H1 (cell line): ENCODE results near the gene DIO3.

ENCODE experiments used
- BACH1 ChIP-seq: IDR thresholded peaks from 2 replicates; pipeline ENCODE4 v1.6.1; 2012; ENCODE audit warnings: low read length, improper control_type of control experiment
- BCL11A ChIP-seq, 2 experiments: IDR thresholded peaks; one replicate each; pipeline ENCODE4 v1.6.1; 2011; ENCODE audit warnings: low read depth in 2 of 2, low read length in 2 of 2, mild to moderate bottlenecking in 2 of 2
- CBX8 ChIP-seq: fragments of 300-800, 300-1000 bp; sonication (generic); IDR thresholded peaks from 2 replicates; pipeline ENCODE4 v1.7.1; 2016; ENCODE audit warnings: low read depth, low read length, borderline replicate concordance
- CREB1 ChIP-seq: IDR thresholded peaks from 2 replicates; pipeline ENCODE4 v1.6.1; 2012; ENCODE audit warnings: inconsistent platforms
- GABPA ChIP-seq: IDR thresholded peaks from 2 replicates; pipeline ENCODE4 v1.6.1; 2011; ENCODE audit warnings: mild to moderate bottlenecking, low read length, moderate library complexity, borderline replicate concordance; ENCODE audit not compliant: insufficient read depth
- JUND ChIP-seq: IDR thresholded peaks from 2 replicates; pipeline ENCODE4 v1.6.1; 2011; ENCODE audit warnings: mild to moderate bottlenecking, improper control_type of control experiment, low read length
- PHF8 ChIP-seq: fragments of 200-600 bp; sonication (generic); conservative IDR thresholded peaks from 2 replicates; pipeline ENCODE4 v1.7.1; 2012; ENCODE audit warnings: low read depth, mild to moderate bottlenecking, inconsistent platforms, low read length, moderate library complexity
- POLR2A ChIP-seq, 2 experiments: IDR thresholded peaks; 1 replicate in 1 of 2; 2 replicates in 1 of 2; pipeline ENCODE4 v1.6.1; 2011; ENCODE audit warnings: low read depth in 2 of 2, low read length in 2 of 2, mild to moderate bottlenecking in 2 of 2; ENCODE audit errors: control extremely low read depth in 1 of 2
- RAD21 ChIP-seq, 2 experiments: IDR thresholded peaks in 1 of 2; conservative IDR thresholded peaks in 1 of 2; 2 replicates each; pipeline ENCODE4 v1.6.1; 2011; ENCODE audit warnings: low read depth in 2 of 2, low read length in 2 of 2, improper control_type of control experiment in 1 of 2, inconsistent platforms in 1 of 2, mild to moderate bottlenecking in 1 of 2, moderate library complexity in 1 of 2
- SIN3A ChIP-seq, 2 experiments: IDR thresholded peaks in 1 of 2; conservative IDR thresholded peaks in 1 of 2; 2 replicates each; pipeline ENCODE4 v1.6.1; 2011 to 2012; ENCODE audit warnings: low read length in 2 of 2, improper control_type of control experiment in 1 of 2, low read depth in 1 of 2, mild to moderate bottlenecking in 1 of 2
- USF2 ChIP-seq: IDR thresholded peaks from 2 replicates; pipeline ENCODE4 v1.6.1; 2011; ENCODE audit warnings: low read length, improper control_type of control experiment
- YY1 ChIP-seq: IDR thresholded peaks from 2 replicates; pipeline ENCODE4 v1.6.1; 2011; ENCODE audit warnings: low read depth, mild to moderate bottlenecking, low read length
- TF ChIP-seq, protein P1 (sequence below), 3 experiments: IDR thresholded peaks; 1 replicate in 2 of 3; 2 replicates in 1 of 3; pipeline versions ENCODE4 v1.5.1 to v1.6.1; 2011; ENCODE audit warnings: low read length in 3 of 3, mild to moderate bottlenecking in 3 of 3, inconsistent platforms in 2 of 3, low read depth in 1 of 3, moderate library complexity in 1 of 3; ENCODE audit not compliant: insufficient read depth in 1 of 3; ENCODE audit errors: control extremely low read depth in 1 of 3

- TF ChIP-seq POLR2A (IDR thresholded peaks at IDR 0.05; ENCODE audit: control extremely low read depth in 1 of 2, low read depth in 2 of 2, low read length in 2 of 2) (no peak), RAD21 (IDR thresholded peaks at IDR 0.05 in 1 of 2, conservative IDR thresholded peaks at IDR 0.05 in 1 of 2; ENCODE audit: low read depth in 2 of 2, low read length in 2 of 2) (no peak), GABPA (no peak), YY1 (no peak), PHF8 (no peak), JUND (no peak), USF2 (no peak), CBX8 (no peak), CREB1 (no peak), SIN3A (conservative IDR thresholded peaks at IDR 0.05 in 1 of 2, IDR thresholded peaks at IDR 0.05 in 1 of 2; ENCODE audit: low read depth in 1 of 2, low read length in 2 of 2) (no peak), BACH1 (no peak), BCL11A (IDR thresholded peaks at IDR 0.05; ENCODE audit: low read depth in 2 of 2, low read length in 2 of 2) (no peak)
- TF ChIP-seq, protein P1, sequence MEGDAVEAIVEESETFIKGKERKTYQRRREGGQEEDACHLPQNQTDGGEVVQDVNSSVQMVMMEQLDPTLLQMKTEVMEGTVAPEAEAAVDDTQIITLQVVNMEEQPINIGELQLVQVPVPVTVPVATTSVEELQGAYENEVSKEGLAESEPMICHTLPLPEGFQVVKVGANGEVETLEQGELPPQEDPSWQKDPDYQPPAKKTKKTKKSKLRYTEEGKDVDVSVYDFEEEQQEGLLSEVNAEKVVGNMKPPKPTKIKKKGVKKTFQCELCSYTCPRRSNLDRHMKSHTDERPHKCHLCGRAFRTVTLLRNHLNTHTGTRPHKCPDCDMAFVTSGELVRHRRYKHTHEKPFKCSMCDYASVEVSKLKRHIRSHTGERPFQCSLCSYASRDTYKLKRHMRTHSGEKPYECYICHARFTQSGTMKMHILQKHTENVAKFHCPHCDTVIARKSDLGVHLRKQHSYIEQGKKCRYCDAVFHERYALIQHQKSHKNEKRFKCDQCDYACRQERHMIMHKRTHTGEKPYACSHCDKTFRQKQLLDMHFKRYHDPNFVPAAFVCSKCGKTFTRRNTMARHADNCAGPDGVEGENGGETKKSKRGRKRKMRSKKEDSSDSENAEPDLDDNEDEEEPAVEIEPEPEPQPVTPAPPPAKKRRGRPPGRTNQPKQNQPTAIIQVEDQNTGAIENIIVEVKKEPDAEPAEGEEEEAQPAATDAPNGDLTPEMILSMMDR (IDR thresholded peaks at IDR 0.05; ENCODE audit: control extremely low read depth in 1 of 3, insufficient read depth in 1 of 3, low read depth in 1 of 3, low read length in 3 of 3), result no peak
These were observed 14.6 kb upstream of the DIO3 start for GRCh38 chr14:101546706-101547105.
